Ramos (cell line): ENCODE results near the gene EMB.

ENCODE experiments used
- in situ Hi-C: fragments of 300-500 bp; cut with MboI; formaldehyde crosslinking; loops from one replicate; pipeline ENCODE4 v1.14.3; 2022; ENCODE audit warnings: low sequenced_read_pairs; ENCODE audit not compliant: unreplicated experiment

The EMB gene

GRCh38 chr5:50352382-50352781, 88.7 kb downstream of the EMB start:
- in situ Hi-C loops, result no loop called here
